Stimulated activated CD8-positive, alpha-beta memory T cell treated with anti-CD3 and anti-CD28 coated beads, Interleukin-7, amount 100 ng/mL, for 4 hours (primary cell): ENCODE data around the gene CLOCK.

Experiments
- DNase-seq, 2 donors: peaks; one replicate each; pipeline ENCODE4 v3.0.0-alpha.2; 2020; ENCODE audit warnings: low read depth in 2 of 2

CLOCK gene

DNA sequence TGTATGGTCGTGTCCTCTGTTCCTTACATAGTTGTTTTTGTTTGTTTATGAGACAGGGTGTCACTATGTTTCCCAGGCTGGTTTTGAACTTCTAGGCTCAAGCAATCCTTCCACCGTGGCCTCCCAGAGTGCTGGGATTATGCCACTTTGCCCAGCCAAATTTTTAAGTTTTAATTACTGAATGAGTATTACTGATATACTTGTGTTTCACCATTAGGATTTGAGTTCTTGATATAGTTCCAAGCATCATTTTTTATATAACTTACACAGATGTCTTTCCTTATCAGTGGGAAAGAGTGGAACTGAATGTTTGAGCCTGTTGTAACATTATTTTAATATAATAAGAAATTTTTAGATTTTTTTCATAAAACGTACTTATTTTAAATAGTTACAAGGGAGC lies 130.5 kb downstream of the CLOCK start:
- no peak for DNase-seq

DNA sequence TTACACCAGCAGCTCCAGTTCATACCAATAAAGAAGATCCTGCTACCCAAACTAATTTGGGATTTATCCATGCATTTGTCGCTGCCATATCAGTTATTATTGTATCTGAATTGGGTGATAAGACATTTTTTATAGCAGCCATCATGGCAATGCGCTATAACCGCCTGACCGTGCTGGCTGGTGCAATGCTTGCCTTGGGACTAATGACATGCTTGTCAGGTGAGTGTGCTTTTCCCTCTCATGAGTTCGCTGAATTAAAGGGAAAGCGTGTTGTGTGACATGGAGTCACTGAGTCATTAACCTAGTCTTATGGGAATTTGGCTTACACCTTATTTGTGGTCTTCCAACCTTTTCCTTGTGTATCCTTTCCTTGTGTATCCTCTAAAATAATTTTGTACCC lies 135.1 kb downstream of the CLOCK start:
- DNase-seq: no peak

GRCh38 chr4:55410431-55410830 lies 136.3 kb downstream of the CLOCK start:
- no peak for DNase-seq

DNA sequence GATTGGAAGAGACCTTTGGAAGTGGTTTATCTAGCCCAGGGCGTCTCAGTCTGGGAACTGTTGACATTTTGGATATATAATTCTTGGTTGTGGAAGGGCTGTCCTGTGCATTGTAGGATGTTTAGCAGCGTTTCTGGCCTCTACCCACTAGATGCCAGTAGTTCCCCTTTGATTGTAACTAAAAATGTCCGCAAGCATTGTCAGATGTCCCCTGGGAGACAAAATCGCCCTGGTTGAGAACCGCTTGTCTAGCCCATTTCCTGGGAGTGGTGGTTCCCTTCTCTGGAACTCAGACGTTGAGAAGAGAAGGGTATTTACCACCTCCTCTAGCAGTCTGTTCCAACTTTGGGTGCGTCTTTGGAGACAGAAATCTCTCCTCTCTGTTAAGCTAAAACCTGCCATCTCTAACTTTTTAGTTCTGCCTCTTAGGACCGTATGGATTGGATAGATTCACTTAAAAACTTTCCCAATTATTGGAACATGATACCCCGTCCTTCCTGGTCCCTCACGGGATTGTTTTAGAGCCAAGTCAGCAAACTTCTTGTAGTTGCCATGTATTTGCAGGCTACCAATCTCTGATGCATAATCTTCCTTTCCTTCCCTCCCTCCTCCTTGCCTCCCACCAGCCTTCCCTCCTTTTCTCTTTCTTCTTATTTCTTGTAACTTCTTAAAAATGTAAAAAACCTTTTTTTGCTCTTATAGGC lies 137.1 kb downstream of the CLOCK start:
- no peak for DNase-seq

DNA sequence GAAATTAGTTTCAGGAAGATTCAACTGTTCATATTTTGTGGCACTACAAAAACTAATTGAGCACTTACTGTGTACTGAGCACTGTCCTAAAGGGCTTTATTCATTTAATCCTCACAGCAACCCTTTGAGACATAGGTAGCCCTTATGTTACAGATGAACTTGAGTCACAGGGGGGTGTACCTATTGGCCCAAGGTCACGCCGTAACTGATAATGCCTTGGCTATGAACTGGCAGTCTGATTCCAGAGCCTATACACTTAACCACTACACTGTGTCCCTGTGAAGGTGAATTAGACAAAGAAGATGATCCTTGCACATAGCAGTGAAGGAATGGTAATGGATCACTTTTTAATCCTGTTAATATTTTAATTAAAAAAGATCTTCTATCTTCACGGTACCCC lies 138.9 kb downstream of the CLOCK start:
- no peak for DNase-seq

DNA sequence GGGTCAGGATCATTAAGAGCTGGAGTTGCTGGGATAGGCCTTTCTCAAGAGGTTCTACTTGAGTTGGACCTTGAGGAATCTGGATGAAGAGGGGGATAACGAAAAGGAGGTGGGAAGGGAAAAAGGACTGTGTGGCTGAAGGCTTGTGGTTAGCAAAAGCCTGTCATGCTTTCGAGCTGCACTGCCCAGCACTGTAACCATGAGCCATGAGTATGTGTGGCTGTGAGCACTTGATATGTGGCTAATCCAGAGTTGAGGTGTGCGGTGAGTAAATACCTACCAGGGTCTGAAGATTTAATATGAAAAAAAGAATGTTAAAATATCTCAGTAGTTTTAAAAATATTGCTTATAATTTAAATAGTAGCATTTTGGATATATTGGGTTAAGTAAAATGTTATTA lies 139.6 kb downstream of the CLOCK start:
- no peak for DNase-seq

GRCh38 chr4:55406545-55406944 lies 140.2 kb downstream of the CLOCK start:
- no peak for DNase-seq

GRCh38 chr4:55405073-55405472 lies 141.6 kb downstream of the CLOCK start:
- DNase-seq: no peak

DNA sequence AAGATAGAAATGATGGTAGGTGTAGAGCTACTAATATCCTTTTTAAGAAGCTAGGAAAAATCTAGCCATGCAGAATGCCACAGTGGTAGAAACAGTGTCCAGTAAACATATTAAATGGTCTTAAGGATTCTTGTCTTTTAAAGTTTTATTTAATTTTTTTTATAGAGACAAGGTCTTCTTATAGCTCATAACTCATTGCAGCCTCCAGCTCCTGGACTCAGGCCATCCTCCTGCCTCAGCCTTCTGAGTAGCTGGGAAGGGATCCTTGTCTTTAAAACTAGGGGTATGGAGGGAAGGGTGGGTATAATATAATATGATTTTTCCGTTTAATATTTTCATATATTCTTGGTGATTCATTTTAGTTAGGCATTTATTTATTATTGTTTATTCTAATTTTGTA lies 147.1 kb downstream of the CLOCK start:
- DNase-seq: no peak

DNA sequence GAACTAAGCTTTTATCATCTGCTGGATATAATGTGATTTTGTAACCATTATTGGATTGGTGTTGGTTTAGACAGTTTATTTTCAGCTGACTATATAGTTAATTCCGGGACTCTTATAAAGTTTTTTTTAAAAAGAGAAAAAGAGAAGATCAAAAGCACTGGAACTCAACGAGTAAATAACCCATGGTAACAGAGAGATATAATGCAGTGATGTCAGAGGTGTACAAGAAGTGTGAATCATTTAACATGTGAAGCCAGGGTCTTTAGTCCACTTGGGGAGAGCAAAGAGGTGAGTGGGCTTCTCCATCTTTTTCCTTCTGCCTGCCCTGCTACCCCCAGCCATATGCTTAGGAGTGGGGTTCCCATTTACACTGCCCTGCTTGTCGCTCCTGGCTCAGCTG lies 147.7 kb downstream of the CLOCK start:
- no peak for DNase-seq

DNA sequence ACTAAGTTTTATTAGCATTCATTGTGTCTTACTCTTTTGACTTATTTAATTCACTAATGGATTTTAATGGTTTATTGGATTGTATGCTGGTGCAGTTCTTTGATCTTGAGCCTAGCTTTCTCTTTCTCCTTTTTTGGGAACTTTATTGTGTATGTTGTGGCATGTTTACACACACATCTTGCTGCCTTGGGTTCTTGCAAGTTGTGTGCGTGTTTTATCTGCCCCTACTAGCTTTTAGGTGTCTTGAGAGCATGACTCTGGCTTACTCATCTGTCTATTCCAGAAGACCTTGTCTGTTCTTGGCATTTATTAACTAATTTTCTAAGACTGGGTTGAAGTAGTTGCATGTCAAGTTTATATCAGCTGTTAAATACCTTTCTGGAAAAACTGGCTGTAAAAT lies 148.2 kb downstream of the CLOCK start:
- DNase-seq: no peak

- no peak for DNase-seq
These were observed 149.0 kb downstream of the CLOCK start for GRCh38 chr4:55397520-55398321.

DNA sequence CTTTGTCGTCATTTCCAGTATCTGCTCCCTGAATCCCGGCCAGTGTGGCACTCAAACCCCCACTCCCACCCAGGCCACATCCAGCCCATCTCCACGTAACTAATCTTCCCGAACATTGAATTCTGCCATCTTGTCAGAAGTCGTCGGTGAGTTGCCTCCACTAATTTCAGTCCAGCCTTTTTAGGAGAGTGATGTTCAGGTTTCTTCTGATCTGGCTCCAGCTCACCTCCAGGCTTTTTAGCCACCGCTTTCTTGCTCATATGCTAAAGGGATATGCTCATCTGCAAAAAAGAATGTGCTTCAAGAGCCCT lies 149.6 kb downstream of the CLOCK start:
- DNase-seq: no peak

GRCh38 chr4:55396308-55397125 lies 150.2 kb downstream of the CLOCK start:
- DNase-seq: peak in 1 of 2 donors; percentile 24

GRCh38 chr4:55395529-55396307 lies 151.0 kb downstream of the CLOCK start, which contains the start of gene TMEM165:
Gene TMEM165, plus strand, starts transcription at chr4:55395957. Its CDS starts 233 bp downstream, at chr4:55396190.
- peak; percentile 74 to 87 for DNase-seq

DNA sequence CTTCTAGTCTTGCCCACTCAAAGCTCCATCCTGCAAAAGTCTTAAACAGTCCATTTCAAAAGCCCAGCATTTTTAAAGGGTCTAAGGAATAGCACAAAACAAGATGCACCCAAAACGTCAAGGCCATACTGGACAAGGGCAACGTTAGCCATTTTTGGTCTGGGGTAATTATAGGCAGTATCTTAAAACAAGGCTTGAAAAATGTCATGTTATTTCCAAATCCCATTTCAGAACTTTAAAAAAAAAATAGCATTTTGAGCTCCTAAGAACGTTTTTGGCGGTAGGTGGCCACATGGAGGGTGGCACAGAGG lies 151.5 kb downstream of the CLOCK start:
- DNase-seq: no peak

GRCh38 chr4:55393461-55394320 lies 153.0 kb downstream of the CLOCK start:
- DNase-seq: no peak

DNA sequence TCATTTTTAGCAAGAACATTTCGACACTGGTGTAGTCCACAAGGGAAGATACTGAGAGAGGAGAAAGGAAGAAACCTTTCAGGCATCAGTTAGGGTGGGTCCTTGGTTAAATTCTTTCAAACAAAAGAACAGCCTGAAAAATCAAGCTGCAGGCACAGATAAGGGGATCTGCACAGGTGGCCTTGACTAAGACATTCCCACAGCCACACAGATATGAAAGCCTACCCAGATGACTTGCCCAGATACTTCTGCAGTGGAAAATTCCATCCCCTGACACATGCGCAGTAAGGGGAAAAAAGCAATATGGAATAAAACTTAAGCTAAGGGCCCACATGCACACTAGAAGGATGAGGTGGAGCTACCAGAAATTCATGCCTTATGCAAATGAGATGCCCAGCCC lies 159.9 kb downstream of the CLOCK start:
- no peak for DNase-seq

DNA sequence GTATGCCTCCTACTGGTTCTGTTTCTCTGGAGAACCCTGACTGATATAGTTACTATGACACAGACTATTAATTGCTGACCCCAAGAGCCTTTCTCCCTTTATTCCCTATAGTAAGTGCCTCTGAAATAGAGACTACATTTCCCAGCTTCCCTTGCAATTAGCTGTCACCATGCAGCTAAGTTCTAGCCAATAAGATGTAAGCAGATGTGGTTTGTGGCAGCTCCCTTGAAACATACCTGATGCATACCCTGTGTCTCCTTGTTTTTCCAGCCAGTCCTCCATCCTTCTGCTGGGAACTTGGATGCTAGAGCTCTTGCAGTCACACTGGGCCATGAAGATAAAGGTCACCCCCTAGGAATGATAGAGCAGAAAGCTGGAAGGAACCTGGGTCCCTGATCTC lies 160.6 kb downstream of the CLOCK start:
- DNase-seq: no peak

DNA sequence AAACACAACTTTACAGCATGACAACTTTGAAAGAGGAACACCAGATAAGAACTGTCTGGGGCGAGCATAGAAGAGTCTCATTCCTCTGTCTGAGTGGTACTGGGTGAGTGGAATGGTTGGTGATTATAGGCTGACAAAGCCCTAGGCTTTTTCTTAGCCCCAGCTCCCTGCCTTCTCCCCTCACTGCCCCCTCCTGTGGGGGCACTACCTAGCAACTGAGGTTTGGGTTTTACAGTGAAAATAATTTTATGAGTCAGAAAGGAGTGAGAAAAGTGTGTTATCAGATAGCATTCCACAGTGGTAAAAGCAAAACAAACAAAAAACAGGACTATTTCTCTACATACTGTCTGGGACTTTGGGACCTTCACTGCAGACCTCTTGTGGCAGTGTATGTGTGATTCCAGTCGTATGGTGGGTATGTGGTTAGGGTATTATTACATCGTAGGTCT lies 161.5 kb downstream of the CLOCK start:
- DNase-seq: no peak

- no peak for DNase-seq
These were observed 164.2 kb downstream of the CLOCK start for GRCh38 chr4:55382488-55383003.
